GM18511 (cell line): Measurements from ENCODE around the gene ANXA10.

Experiments used
- ATAC-seq: cut with Tn5 transposase; IDR thresholded peaks from one replicate; pipeline ENCODE4 v1.9.1; 2021; ENCODE audit warnings: mild to moderate bottlenecking, moderate library complexity; ENCODE audit not compliant: unreplicated experiment

Gene ANXA10

DNA sequence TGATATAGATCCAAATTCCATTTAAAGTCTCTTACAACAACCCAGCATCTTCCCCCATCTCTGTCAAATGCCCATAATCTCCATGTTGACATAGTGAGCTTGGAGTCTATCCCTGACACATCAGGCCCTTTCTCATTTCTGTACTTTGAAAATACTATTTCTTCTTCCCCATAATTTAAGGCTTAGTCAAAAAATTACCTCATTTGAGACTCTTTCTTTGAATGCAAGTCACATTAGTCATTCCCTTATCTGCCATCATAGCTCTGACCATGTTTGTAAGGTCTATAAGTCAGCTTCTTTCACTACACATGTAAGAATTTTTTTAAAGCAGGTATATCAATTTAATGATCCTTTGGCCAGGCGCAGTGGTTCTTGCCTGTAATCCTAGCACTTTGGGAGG lies 126.3 kb downstream of the ANXA10 start:
- no peak for ATAC-seq

GRCh38 chr4:168220893-168221292 lies 128.6 kb downstream of the ANXA10 start:
- ATAC-seq = no peak

GRCh38 chr4:168221301-168221700 lies 129.0 kb downstream of the ANXA10 start:
- no peak for ATAC-seq
